CD4-positive, CD25-positive, alpha-beta regulatory T cell (primary cell): ENCODE results near the gene EPS8L3. TPM values are rescaled to one million over a fixed set of nuclear protein-coding genes. Genes with fewer than 3 reads are reported as not detected.

Experiments
- ATAC-seq, 2 donors: fragments of 150-1000 bp; cut with Tn5 transposase; one replicate each; pipeline ENCODE4 v1.10.0; 2021; ENCODE audit warnings: low read depth in 2 of 2, moderate number of reproducible peaks in 2 of 2, moderate library complexity in 1 of 2
- DNase-seq, 3 donors: peaks; one replicate each; pipeline versions ENCODE4 v3.0.0 to v3.0.0-alpha.2; 2012 to 2022; ENCODE audit warnings: mixed read lengths in 1 of 3
- H3K27ac ChIP-seq: one replicate; pipeline ENCODE4 v1.7.0; 2013; ENCODE audit warnings: mild to moderate bottlenecking, low read length; ENCODE audit not compliant: insufficient read depth, poor library complexity, severe bottlenecking
- H3K27me3 ChIP-seq: one replicate; pipeline ENCODE4 v1.7.0; 2013; ENCODE audit warnings: low read length; ENCODE audit not compliant: control insufficient read depth, insufficient read depth
- H3K36me3 ChIP-seq: one replicate; pipeline ENCODE4 v1.7.0; 2013; ENCODE audit warnings: mild to moderate bottlenecking, low read length, moderate library complexity; ENCODE audit not compliant: control insufficient read depth, insufficient read depth
- H3K4me1 ChIP-seq: 2 replicates; pipeline ENCODE4 v1.7.0; 2013; ENCODE audit warnings: mild to moderate bottlenecking, low read length; ENCODE audit not compliant: insufficient read depth, control insufficient read depth, poor library complexity, severe bottlenecking
- H3K4me3 ChIP-seq: one replicate; pipeline ENCODE4 v1.7.0; 2013; ENCODE audit warnings: low read depth, mild to moderate bottlenecking, low read length, moderate library complexity
- H3K9me3 ChIP-seq, 2 experiments: 1 replicate in 1 of 2; 2 replicates in 1 of 2; pipeline ENCODE4 v1.7.0; 2013; ENCODE audit warnings: low read length in 2 of 2, mild to moderate bottlenecking in 1 of 2, moderate library complexity in 1 of 2; ENCODE audit not compliant: control insufficient read depth in 2 of 2
- H3K27ac Mint-ChIP-seq, 3 donors: one replicate each; pipeline ENCODE4 v1.8.0; 2020 to 2022; ENCODE audit warnings: mild to moderate bottlenecking in 3 of 3, mixed read lengths in 3 of 3, moderate library complexity in 2 of 3
- H3K27me3 Mint-ChIP-seq: one replicate; pipeline ENCODE4 v1.8.0; 2022; ENCODE audit warnings: mild to moderate bottlenecking, mixed read lengths
- H3K36me3 Mint-ChIP-seq: one replicate; pipeline ENCODE4 v1.8.0; 2020; ENCODE audit warnings: mixed read lengths
- H3K4me1 Mint-ChIP-seq, 4 donors: one replicate each; pipeline ENCODE4 v1.8.0; 2020 to 2022; ENCODE audit warnings: mixed read lengths in 4 of 4, mild to moderate bottlenecking in 1 of 4
- H3K4me3 Mint-ChIP-seq, 4 donors: one replicate each; pipeline ENCODE4 v1.8.0; 2020 to 2022; ENCODE audit warnings: mild to moderate bottlenecking in 4 of 4, mixed read lengths in 4 of 4, moderate library complexity in 3 of 4
- H3K9me3 Mint-ChIP-seq, 7 donors: one replicate each; pipeline ENCODE4 v1.8.0; 2020 to 2022; ENCODE audit warnings: mixed read lengths in 7 of 7, mild to moderate bottlenecking in 3 of 7, moderate library complexity in 2 of 7
- polyA plus RNA-seq, 4 donors: library from polyadenylated mRNA; unstranded; fragments of 300-500 nt; fragmentation: Illumina TruSeq; gene quantifications; one replicate each; pipeline ENCODE4 v1.2.3, GENCODE V29; 2021
- total RNA-seq: library from RNA; stranded (reverse); gene quantifications from one replicate; pipeline ENCODE4 v1.2.3, GENCODE V29; 2022

The EPS8L3 gene
- total and polyA plus RNA-seq, 5 donors from 2014 or later = not detected

- DNase-seq = no peak
Observed at GRCh38 chr1:109764561-109765482, 1.1 kb upstream of the EPS8L3 start.

DNA sequence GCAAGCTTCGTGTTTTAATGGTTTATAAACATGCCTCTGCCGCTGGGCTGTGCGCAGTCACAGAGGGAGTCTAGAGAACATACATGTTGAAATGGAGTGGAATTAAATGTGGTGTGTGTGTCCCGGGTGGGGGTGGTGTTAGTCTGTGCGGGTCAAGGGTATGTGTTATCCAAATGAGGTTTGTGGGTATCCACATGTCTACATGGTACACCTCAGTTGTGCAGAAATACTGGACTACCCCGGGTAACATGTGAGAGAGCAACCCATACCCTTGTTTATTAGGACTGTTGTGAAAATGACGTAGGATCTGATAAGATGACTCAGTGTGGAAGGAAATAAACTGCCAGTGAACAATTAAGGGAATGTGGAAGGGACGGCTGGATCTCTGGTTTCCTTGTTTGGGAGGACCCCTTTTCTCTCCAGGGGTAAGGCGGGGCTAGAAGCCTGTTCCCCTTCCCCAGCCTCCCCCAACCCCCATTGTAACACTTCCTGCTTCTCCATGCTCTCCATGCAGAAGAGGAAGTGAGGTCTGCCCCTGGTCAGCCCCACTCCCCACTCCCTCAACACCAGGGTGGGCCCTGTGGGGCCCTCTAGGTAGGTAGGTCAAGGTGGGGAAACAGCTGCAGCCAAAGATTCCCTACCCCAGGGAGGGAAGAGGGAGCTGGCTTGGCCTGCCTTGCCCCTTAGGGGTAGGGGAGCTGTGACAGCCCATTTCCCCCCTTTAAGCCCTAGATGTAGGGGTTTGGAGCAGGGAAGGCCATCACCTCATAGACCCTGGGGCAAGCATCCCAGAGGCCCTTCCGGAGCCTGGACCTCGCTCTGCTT is 690 bp downstream of the EPS8L3 start:
- ATAC-seq (no peak), DNase-seq (no peak)
- H3K36me3 Mint-ChIP-seq = no peaks in the 10 kb centered on the region
- Histone ChIP-seq H3K4me1 (no peaks in the 10 kb centered on the region), H3K9me3 (no peaks in the 10 kb centered on the region), H3K27me3 (no peaks in the 10 kb centered on the region), H3K36me3 (no peaks in the 10 kb centered on the region), H3K27ac (no peak overlapping the region), H3K4me3 (no peak overlapping the region)
- H3K27me3 Mint-ChIP-seq = no peaks in the 10 kb centered on the region
- H3K27ac Mint-ChIP-seq = peak overlapping the region in 1 of 3 donors; percentile 55
- H3K4me1 Mint-ChIP-seq = no peaks in the 10 kb centered on the region
- H3K9me3 Mint-ChIP-seq = peaks cover 0 to 1% (median 0%) of the 10 kb centered on the region in 7 donors
- no peak overlapping the region for H3K4me3 Mint-ChIP-seq

More at GRCh38 chr1:109764561-109765482, 1.1 kb upstream of the EPS8L3 start:
- H3K36me3 ChIP-seq = no peaks in the 10 kb centered on the region
- no peaks in the 10 kb centered on the region for H3K9me3 ChIP-seq
- Mint-ChIP-seq H3K27ac (peak overlapping the region in 2 of 3 donors; percentile 53 to 74), H3K4me3 (no peak overlapping the region), H3K36me3 (no peaks in the 10 kb centered on the region), H3K4me1 (no peaks in the 10 kb centered on the region), H3K9me3 (peaks cover 0 to 1% (median 0%) of the 10 kb centered on the region in 7 donors), H3K27me3 (no peaks in the 10 kb centered on the region)
- ATAC-seq = no peak
- H3K27me3 ChIP-seq = no peaks in the 10 kb centered on the region
- H3K27ac ChIP-seq = no peak overlapping the region
- H3K4me1 ChIP-seq = no peaks in the 10 kb centered on the region
- H3K4me3 ChIP-seq = no peak overlapping the region

GRCh38 chr1:109762039-109762585 is 1.6 kb downstream of the EPS8L3 start:
- Mint-ChIP-seq H3K36me3 (no peaks in the 10 kb centered on the region), H3K27ac (peak overlapping the region in 1 of 3 donors; percentile 48), H3K4me3 (no peak overlapping the region), H3K9me3 (peaks cover 0 to 1% (median 0%) of the 10 kb centered on the region in 7 donors), H3K27me3 (no peaks in the 10 kb centered on the region), H3K4me1 (no peaks in the 10 kb centered on the region)
- no peak for ATAC-seq
- Histone ChIP-seq H3K4me3 (no peak overlapping the region), H3K9me3 (no peaks in the 10 kb centered on the region), H3K4me1 (no peaks in the 10 kb centered on the region), H3K27ac (no peak overlapping the region), H3K27me3 (no peaks in the 10 kb centered on the region), H3K36me3 (no peaks in the 10 kb centered on the region)
- DNase-seq = no peak

GRCh38 chr1:109761227-109762038 is 2.3 kb downstream of the EPS8L3 start:
- Histone ChIP-seq H3K27ac (no peak overlapping the region), H3K36me3 (no peaks in the 10 kb centered on the region), H3K4me1 (no peaks in the 10 kb centered on the region), H3K27me3 (no peaks in the 10 kb centered on the region), H3K9me3 (no peaks in the 10 kb centered on the region), H3K4me3 (no peak overlapping the region)
- Mint-ChIP-seq H3K36me3 (no peaks in the 10 kb centered on the region), H3K9me3 (peaks cover 0 to 1% (median 0%) of the 10 kb centered on the region in 7 donors), H3K27me3 (no peaks in the 10 kb centered on the region), H3K4me1 (no peaks in the 10 kb centered on the region), H3K27ac (peak overlapping the region in 1 of 3 donors; percentile 38), H3K4me3 (no peak overlapping the region)
- DNase-seq = no peak
- no peak for ATAC-seq

DNA sequence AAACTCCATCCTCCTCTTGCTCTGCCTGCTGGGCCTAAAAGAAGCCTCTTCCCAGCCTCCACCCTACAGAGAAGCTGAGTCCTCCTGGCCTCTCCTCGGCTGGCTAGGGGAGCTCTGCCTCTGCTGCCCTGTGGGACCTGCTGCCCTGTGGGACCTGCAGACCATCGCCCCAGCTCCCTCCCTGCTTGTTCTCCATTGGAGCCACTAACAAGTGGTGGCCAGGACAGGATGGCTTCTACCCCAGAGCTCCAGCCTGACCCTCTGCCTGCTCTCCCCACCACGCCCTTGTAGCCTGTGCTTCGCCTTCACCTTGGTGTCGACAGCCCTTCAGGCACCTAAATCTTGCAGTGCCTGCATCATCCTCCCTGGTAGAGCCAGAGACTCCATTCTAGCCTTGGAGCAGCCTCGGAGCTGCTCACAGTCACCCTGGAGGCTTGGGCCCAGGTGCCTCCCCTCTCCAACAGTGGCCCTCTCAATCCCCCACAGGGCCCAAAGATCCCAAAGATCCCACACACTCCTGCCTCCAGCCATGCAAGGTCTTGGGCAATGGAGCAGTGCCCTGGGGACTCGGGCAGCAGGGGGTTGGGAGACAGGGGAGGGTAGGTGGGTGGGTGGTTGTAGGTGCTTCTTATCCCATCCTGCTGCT is 3.0 kb downstream of the EPS8L3 start:
- Histone ChIP-seq H3K4me1 (no peaks in the 10 kb centered on the region), H3K9me3 (no peaks in the 10 kb centered on the region), H3K27me3 (no peaks in the 10 kb centered on the region), H3K4me3 (no peak overlapping the region), H3K36me3 (no peaks in the 10 kb centered on the region), H3K27ac (no peak overlapping the region)
- H3K4me1 Mint-ChIP-seq = no peaks in the 10 kb centered on the region
- no peak overlapping the region for H3K4me3 Mint-ChIP-seq
- H3K9me3 Mint-ChIP-seq = peaks cover 0 to 1% (median 0%) of the 10 kb centered on the region in 7 donors
- ATAC-seq (no peak), DNase-seq (no peak)
- no peak overlapping the region for H3K27ac Mint-ChIP-seq
- no peaks in the 10 kb centered on the region for H3K27me3 Mint-ChIP-seq
- H3K36me3 Mint-ChIP-seq = no peaks in the 10 kb centered on the region

GRCh38 chr1:109759513-109760334 is 4.0 kb downstream of the EPS8L3 start:
- Histone ChIP-seq H3K4me1 (no peaks in the 10 kb centered on the region), H3K36me3 (no peaks in the 10 kb centered on the region), H3K4me3 (no peak overlapping the region), H3K9me3 (no peaks in the 10 kb centered on the region), H3K27me3 (no peaks in the 10 kb centered on the region), H3K27ac (no peak overlapping the region)
- Mint-ChIP-seq H3K36me3 (no peaks in the 10 kb centered on the region), H3K4me3 (no peak overlapping the region), H3K27ac (no peak overlapping the region), H3K27me3 (no peaks in the 10 kb centered on the region), H3K4me1 (no peaks in the 10 kb centered on the region), H3K9me3 (peaks cover 0 to 1% (median 0%) of the 10 kb centered on the region in 7 donors)
- ATAC-seq (no peak), DNase-seq (no peak)
